Tibial nerve (tissue), 3 donors: ENCODE results near the gene TFAP2E.

ENCODE experiments used
- CTCF ChIP-seq, 5 experiments: fragments of 200-600 bp in 3 of 5; fragments of 450-650 bp in 2 of 5; sonication (generic) in 3 of 5; IDR thresholded peaks; one replicate each; pipeline ENCODE4 v1.5.1; 2016 to 2019; ENCODE audit warnings: antibody characterized with exemption in 5 of 5, mild to moderate bottlenecking in 3 of 5, moderate library complexity in 2 of 5
- POLR2A ChIP-seq, 2 donors: fragments of 450-650 bp; IDR thresholded peaks; one replicate each; pipeline ENCODE4 v1.6.1; 2017; ENCODE audit warnings: antibody characterized with exemption in 2 of 2, mild to moderate bottlenecking in 2 of 2, moderate library complexity in 2 of 2

- TF ChIP-seq CTCF (IDR thresholded peaks at IDR 0.05) (peak; percentile 79 to 88 (median 82)), POLR2A (IDR thresholded peaks at IDR 0.05) (no peak)
These were observed 4.1 kb upstream of the TFAP2E start for GRCh38 chr1:35568975-35569395.
